HG02852 (cell line): Measurements from ENCODE around the gene MAGEA11.
"Not testable (repeated sequence)": the region's sequence is repeated elsewhere in the genome, so short reads cannot be mapped to it uniquely, and the experiment has no call there.

Experiments
- ATAC-seq: cut with Tn5 transposase; IDR thresholded peaks from one replicate; pipeline ENCODE4 v1.9.1; 2021; ENCODE audit warnings: mild to moderate bottlenecking, moderate library complexity; ENCODE audit not compliant: unreplicated experiment

MAGEA11 gene

DNA sequence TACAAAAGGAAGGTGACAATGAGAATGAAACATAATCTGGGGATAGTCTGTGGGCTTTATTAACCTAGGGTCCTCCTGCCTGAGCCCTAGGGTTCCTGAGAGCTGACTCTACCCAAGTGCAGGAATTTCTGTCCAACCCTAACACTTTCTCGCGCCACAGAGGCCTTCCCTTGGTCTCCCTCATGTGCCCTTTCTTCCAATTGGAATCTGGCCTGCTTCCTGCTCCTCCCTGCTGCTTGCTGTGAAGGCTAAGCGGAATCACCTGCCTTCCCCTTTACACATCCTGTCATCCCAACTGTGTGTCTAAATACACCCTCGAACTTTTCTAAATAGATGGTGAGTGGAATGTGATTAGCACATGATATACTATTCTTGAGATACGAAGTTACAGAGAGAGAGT, 5.9 kb downstream of the MAGEA11 start:
- ATAC-seq: no peak

DNA sequence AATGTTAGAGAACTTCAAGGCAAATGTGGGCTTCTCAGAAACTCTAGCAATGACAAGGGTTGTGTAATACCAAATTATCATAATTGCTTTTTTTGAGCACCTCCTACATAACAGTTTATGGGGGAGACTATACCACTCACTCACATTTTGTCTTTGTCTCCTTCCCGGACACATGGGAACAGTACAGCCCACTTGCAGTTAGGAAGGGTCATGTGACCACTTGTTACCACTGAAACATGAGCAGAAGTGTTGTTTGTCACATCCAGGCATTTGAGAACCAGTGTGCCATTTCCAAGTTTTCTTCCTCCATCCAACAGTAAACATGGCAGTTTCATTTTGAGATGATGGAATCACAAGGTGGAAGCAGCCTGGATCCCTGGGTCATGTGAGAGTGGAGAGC, 6.9 kb downstream of the MAGEA11 start:
- no peak for ATAC-seq

DNA sequence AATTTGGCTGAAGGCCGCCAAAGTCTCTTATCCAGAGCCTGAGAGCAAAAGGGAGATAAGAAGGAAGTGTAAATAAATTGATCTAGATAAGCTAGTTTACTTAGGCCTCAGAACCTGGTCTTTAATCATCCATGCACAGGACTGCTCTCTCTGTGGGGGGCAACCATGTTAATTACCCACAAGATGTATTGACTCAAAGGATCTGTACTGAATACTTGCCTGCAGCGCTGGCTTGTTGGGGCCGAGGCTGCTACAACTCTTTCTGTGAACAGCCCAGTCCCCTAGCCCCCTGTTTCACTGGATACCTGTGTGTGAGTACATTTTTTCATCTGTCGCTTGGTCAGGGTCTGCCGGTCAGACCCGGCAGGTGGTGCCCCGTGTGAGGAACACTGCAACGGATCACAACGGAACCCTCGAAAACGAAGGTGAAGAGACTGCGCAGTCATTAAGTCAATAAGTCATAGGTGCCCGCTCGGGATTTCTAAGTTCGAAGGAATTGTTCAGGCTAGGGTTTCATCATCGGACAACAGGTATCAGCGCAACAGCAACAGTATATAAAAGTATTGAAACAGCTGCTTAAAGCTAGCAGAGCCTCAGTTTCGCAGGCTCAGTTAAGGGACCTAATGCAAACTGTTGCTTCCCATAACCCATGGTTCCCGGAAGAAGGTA, 8.3 kb downstream of the MAGEA11 start:
- no peak for ATAC-seq

DNA sequence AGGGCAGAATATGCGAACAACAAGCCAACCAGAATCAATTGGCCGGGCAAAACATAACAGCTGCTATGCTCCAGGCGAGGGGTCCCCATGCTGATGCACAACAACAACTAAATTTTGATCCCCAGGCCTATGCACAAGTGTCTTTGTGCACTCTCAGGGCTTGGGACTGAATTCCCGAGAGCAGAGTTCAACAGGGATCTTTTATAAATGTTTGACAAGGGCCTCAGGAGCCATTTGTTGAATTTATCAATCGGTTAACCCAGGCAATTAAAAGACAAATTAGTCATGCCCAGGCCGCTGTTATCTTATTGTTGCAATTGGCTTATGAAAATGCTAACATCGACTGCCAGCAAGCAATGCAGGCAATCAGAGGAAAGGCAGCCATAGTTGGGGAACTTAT, 9.4 kb downstream of the MAGEA11 start:
- ATAC-seq: not testable (repeated sequence)

DNA sequence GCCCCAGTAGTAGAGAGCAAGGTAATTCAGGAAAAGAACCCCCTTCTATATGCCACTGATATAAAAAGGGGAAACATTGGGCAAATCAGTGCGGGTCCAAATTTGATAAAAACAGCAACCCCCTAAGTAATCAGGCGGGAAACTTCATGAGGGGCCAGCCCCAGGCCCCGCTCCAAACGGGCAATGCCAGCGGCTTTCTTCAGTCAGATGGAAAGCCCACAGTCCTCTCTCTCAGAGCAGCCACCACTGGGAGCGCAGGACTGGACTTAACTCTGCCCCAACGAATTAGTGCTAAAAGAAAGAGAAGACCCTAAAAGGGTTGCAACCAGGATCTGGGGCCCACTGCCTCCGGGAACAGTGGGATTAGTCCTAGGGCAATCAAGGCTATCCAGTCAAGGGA, 9.9 kb downstream of the MAGEA11 start:
- no peak for ATAC-seq

DNA sequence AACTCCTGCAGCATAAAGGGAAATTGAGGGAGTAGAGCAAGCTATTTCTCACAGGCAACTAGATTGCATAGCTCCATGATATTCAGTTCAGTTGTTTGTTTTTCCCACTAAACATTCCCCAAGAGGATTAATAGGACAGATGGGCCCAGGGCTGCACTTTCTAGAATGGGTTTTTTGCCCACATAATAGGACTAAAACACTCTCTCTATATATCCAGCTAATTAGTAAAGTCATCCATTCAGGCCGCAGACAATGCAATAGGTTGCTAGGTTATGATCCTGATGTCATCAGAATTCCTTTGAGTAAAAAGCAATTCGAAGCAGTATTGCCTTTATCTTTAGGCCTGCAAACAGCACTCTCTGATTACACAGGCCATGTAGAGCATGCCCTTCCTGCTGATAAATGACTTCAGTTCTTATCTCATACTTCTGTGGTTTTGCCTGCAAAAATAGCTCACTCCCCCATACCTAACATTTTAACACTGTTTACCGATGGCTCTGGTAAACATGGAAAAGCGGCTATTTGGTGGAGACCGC, 11.8 kb downstream of the MAGEA11 start:
- not testable (repeated sequence) for ATAC-seq

DNA sequence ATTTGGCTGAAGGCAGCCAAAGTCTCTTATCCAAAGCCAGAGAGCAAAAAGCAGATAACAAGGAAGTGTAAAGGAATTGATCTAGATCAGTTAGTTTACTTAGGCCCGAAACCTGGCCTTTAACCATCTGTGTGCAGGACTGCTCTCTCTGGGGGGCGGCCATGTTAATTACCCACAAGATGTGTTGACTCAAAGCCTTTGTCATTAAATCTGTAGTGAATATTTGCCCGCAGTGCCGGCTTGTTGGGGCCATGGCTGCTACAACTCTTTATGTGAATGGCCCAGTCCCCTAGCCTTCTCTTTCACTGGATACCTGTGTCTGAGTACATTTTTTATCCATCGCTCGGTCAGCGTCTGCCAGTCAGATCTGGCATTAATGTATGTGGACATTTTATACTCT, 15.4 kb downstream of the MAGEA11 start:
- not testable (repeated sequence) for ATAC-seq

DNA sequence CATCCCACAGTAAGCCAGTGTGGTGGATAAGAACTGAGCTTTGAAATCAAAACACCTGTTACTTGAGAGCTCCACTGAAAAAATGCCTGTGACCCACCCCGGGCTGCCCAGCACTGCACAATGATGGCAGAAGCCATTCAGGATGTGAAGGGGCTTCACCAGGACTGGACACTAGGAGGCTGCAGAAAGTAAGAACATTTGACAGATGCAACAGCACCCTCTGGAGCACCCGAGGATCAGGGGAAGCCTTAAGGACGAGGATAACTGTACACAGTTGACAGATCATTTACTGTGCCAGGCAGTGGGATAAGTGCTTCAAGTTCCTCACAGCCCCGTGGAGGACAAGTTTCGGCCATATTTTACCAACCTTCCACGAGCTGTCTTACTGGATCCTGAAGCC, 30.4 kb downstream of the MAGEA11 start:
- not testable (repeated sequence) for ATAC-seq

DNA sequence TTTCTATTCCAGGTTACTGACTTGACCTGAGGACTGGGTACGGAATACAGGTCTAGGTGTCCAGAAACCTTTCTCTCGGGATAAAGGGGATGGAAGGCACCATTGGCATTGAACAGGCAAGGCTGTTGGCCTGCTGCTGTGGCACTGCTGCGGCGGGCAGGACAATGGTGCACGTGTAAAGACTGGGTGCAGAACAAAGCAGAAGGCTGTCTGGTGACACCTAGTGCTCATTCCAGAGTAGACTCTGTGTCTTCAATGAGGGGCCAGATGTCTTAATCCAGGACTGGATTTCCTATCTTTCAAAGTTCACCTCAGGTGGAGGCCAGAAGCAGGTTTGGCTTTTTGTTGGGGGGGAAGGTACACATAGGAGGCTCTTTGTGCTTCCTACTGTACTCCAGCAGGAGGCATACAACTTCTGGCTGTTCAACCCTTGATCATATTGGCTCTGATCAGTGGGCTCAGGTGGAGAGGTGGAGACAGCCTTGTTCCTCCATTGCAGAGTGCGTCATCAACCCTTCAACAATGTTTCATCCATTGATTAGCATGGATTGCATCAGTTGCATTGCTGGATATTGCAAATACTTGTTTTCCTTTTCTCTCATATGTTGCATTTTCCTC, 34.6 kb downstream of the MAGEA11 start:
- not testable (repeated sequence) for ATAC-seq

DNA sequence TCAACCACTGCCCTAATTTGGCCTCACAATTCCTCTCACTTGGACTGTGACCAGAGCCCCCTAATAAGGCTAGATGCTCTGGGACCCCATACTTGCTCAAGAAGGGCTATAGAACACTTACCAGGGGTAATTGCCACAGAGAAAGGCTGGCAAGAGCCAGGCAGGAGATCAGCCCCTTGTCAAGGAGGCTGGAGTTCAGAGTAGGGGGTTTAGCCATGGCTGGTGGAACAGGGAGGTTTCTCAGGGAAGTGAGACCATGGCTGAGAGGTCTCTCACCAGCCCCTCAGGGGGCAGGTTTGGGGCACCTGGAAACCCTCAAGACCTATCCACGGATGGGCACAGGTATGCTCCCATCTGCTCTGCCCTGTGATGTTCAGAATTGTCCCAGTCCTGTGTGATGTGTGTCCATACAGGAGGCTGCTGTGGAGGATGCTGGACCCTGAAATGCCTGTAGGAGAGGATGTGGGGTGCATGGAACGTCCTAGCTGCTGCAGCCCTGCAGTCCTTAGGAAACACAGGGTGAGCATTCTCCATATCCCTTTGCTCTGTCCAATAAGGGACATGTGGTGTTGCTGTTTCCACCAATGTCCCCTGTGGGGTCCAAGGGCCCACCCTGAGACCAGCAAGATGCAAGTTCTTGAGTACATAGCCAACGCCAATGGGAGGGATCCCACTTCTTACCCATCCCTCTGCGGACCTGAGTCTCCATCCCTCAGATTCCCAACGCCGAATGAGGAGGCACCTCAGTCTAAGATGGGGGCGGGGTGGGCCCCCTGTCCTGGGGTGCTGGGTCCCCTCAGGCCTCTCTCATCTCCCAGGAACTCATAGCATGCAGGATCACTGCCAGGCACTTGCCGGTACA, 45.6 kb downstream of the MAGEA11 start:
- ATAC-seq: no peak

DNA sequence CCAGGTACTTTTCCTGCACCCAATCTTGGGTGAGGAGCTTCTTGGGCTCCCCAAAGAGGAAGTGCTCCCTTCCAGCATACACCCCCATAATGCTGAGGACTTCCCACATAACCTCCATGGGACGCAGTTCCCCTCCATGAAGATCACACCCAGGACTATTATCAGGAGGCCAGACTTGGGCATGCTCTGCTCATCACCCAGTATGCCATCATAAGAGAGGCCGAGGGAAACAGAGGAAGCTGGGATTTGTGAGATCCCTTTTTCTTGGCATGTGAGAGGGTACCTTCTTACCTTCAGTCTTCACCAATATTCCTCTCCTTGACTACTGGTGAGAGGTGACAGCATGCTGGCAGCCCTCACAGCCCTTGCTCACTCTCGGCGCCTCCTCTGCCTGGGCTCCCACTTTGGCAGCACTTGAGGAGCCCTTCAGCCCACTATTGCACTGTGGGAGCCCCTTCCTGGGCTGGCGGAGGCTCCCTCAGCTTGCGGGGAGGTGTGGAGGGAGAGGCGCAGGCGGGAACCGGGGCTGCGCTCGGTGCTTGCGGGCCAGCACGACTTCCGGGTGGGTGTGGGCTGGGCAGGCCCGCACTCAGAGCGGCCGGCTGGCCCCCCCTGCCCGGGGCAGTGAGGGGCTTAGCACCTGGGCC, 46.3 kb downstream of the MAGEA11 start:
- no peak for ATAC-seq

DNA sequence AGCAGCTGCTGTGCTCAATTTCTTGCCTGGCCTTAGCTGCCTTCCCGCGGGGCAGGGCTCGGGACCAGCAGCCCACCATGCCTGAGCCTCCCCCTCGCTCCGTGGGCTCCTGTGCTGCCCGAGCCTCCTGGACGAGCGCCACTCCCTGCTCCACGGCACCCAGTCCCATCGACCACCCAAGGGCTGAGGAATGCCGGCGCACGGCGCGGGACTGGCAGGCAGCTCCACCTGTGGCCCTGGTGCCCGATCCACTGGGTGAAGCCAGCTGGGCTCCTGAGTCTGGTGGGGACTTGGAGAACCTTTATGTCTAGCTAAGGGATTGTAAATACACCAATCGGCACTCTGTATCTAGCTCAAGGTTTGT, 46.8 kb downstream of the MAGEA11 start:
- ATAC-seq: not testable (repeated sequence)

DNA sequence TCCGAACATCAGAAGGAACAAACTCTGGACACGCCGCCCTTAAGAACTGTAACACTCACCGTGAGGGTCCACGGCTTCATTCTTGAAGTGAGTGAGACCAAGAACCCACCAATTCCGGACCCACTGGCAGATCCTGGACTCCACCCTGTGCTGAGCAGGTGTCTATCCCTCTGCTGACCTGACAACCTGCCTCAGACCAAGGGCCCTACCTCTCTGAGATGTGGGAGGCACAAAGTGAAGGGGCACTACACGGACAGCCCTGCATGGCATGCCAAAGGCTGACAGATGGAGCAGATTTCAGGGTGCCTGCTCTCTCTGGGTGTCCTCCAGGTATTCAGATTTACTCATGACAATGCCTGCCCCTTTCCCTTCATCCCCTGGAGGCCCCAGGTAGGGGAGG, 48.0 kb downstream of the MAGEA11 start:
- no peak for ATAC-seq

DNA sequence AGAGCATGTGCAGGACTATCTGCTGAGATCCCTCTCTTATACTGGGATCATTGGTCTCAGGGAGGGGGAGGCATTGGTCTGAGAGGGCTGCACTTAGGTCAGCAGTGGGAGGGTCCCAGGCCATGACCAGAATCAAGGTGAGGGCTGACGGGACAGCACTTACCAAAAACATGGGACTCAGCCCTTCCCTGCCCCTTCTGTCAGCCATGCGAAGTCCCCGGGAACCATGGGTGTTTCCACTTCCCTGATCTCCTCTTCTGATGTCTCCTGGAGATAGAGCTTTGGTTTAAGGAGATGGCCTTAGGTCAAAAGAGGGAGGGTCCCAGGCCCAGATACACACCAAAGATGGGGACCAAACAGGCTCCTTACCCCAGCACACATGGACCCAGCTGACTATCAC, 49.1 kb downstream of the MAGEA11 start:
- ATAC-seq: no peak

DNA sequence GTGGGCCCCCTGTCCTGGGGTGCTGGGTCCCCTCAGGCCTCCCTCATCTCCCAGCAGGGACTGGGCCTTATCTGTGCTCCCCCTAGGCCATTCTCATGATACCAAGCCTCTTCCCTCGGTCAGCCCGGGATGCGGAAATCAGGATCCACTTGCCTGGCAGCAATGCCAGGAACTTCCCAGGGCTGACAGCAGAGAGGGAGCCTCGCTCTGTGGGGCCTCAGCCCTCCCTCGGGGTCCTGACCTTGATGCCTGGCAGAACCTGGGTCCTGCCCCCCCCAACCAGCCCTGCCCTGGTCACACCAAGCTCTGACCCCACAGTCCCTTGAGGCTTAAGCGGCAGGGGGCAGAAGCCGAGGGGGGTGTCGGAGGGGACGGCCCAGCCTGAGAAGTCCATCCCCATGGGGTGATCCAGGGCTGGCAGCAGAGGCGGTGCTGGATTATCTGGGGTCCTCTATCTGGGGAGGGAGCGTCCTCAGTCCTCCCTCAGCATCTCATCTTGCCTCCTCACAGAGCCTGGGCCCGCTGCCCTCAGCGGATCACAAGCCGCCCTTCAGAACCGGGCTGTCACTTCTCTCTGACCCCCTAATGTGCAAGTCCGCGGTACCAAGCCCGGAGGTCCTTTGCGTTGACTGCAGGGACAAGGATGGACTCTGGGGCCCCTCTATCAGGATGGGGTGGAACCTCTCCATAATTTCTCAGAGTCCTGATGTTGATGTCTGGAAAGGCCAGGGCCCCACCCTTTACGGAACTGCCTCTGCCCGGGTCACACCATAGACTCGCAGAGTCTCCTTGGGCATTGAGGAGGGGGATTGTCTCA, 50.2 kb downstream of the MAGEA11 start:
- ATAC-seq: not testable (repeated sequence)

DNA sequence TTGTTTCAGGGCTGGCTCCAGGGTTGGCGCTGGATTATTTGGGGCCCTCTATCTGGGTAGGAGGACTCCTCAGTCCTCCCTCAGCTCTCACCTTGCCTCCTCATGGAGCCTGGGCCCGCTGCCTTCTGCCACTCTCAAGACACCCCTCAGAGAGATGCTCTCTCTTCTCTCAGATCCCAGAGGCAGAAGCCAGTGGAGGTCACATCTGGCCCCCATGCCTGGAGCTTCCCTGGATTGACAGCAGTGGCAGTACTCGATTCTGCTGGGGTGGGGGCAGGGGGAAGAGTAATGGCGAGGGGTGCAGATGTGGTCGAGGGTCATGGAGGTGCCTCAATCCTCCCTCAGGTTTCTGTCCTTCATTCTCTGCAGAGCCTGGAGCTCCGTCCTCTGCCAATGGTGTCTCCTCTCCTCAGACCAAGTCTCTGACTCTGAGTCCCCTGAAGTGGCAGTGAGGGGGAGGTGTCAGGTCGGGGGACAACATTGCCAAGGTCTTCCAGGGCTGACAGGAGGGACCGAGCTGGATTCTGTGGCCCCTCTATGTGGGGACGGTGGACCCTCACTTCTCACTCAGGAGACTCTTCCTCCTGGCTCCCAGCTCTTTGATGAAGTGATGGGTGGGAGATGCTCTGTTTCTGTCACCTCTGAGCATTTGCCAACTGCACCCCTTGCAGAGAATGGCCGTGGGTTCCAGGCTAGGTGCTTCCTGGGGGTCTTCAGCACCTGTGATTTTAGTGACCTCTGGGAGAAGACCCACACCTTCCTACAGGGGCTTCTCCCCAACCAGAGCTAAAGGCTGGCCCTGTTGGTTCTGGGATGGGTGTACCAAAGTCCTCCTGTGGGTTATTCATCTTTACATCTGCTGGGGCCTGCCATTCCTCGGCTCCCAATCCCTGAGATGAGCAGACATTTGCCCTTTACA, 51.1 kb downstream of the MAGEA11 start:
- ATAC-seq: no peak
